Stimulated activated CD4-positive, alpha-beta T cell treated with anti-CD3 and anti-CD28 coated beads, Interleukin-4, amount 100 ng/mL, for 1 hour (primary cell): ENCODE data around the gene PTPN5.
A peak's percentile ranks its signal among the peaks of the same experiment; 100 is the strongest.
"Not testable (repeated sequence)": the region's sequence is repeated elsewhere in the genome, so short reads cannot be mapped to it uniquely, and the experiment has no call there.

ENCODE experiments used
- DNase-seq: peaks from one replicate; pipeline ENCODE4 v3.0.0-alpha.2; 2020

The PTPN5 gene

DNA sequence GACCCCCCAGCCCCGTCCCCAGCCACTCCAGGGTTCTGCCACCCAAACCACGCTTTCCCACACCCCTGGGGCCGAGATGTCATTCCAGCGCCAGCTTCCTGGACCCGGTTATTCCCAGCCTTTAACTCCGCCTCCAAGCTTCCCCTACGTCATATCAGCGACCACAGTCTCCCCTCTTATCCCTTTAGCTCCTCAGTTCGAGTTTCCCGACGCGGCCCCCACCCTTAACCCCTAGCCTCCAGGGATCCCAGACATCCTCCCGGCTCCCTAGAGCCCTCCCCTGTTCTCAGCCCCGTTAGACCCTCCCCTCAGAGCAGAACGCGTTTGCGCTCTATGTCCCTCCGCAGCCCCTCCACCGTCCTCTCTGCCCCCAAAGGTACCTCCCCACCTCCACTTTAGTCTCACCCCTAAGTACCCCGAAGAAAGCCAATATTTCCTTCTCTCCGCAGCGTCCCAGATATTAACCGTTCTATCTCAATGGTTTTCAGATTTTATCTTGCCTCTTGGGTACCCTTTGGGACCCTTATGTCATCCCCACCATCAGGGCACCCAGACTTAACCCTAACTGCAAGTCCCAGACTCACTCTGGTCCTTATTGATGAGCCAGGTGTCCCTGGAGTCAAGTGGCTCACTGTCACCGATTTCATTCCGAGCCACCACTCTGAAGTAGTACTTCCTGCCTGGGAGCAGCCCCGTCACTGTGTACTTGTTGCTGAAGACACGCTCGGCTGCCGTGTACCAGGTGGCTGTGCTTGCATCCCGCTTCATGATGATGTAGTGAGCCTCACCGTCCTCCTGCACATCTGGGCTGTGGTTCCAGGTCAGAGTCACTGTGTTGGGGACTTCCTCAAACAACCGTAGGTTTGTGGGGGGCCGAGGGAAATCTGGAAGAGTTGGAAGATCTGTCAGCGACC lies 85.0 kb downstream of the PTPN5 start:
- peak; percentile 39 for DNase-seq

DNA sequence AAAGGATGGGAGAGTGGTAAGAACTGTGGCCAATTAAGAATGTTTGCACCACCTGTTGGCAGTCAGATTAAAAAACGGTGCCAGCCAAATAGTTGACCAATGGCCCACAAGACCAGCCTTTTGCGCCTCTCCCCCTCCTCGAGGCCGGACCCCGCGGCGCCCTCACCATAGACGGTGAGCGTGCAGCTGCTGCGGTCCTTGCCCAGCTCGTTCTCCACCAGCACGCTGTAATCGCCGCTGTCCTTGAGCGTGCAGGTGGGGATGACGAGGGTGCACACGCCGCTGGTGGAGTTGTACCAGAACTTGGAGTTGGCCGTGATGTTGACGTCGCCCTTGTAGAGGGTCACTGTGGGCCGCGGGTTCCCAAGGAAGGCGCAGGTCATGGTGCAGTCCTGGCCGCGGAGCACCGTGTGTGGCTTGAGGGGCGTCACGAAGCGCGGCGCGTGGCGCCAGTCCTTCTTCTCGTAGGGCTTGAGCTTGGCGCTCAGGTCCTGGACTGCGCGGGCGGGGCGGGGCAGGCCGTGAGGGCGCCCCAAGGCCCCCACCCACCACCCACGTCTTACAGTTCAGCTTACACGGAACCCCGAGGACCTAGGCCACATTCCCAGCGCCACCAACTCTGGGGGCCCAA lies 85.8 kb downstream of the PTPN5 start:
- peak; percentile 25 for DNase-seq

GRCh38 chr11:18704698-18705097 lies 86.9 kb downstream of the PTPN5 start:
- no peak for DNase-seq

- DNase-seq: no peak
Measured at GRCh38 chr11:18704045-18704645, 87.5 kb downstream of the PTPN5 start.

DNA sequence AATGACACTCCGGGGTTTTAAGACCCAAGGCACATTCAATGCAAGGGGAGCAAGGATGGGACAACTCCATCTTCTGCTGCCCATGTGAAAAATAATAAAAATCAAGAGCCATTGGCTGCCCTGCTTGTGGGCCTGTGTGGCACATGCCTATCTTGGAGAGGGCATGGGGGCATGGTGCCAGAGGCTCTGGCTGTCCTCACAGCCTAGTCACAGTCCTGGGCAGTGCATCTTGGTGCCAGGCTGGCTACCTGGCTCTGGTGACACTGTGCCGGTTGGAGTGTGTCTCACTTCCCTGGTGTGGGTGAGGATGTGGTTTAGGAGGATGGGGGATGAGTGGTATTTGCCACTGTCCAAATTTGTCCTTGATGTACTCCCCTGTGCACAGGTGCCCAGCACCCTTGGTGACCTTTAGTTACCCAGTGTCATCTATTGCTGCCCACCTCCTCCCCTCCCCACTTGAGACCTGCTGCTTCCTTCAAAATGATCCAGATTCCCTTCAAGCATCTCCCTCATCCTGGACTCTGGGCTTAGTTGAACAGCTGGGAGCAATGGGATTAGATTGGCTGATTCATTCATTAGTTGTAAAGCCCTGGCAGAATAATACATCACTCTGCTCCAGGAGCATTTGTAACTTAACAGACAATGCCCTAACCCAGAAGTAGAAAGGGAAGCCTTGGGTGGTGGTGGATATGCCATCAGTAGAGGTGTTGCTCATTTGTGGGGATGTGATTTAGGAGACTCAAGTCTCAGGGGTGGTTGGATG lies 88.4 kb downstream of the PTPN5 start:
- DNase-seq: no peak

- DNase-seq: no peak
Measured at GRCh38 chr11:18701614-18702216, 89.9 kb downstream of the PTPN5 start.

- DNase-seq: no peak
Measured at GRCh38 chr11:18700872-18701271, 90.7 kb downstream of the PTPN5 start.

GRCh38 chr11:18700375-18700774 lies 91.2 kb downstream of the PTPN5 start:
- no peak for DNase-seq

- no peak for DNase-seq
Measured at GRCh38 chr11:18699848-18700261, 91.7 kb downstream of the PTPN5 start.

GRCh38 chr11:18699269-18699596 lies 92.4 kb downstream of the PTPN5 start:
- DNase-seq: no peak

- peak; percentile 90 for DNase-seq
Measured at GRCh38 chr11:18698341-18699268, 93.0 kb downstream of the PTPN5 start, which contains the start of gene TMEM86A. Gene TMEM86A (plus strand): TSS chr11:18698779. CDS start chr11:18698887, 108 bp downstream.

DNA sequence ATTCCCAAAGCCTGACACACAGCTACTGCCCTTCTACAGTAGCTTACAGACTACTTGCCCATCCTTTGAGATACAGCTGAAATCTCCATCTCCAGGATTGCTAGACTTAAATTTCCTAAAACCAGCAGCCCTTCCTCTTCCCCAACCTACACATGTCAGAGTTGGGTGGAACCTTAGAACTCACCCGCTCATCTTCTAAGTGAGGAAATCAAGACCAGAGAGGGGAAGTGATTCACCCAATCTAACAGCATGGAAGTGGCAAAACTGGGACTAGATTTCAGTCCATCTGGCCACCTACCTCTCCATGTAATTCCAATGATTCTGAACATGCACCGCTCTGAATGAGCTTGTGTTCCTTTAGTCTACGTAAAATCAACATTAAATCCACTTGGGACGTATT lies 94.0 kb downstream of the PTPN5 start:
- DNase-seq: no peak

GRCh38 chr11:18696638-18697225 lies 94.9 kb downstream of the PTPN5 start:
- DNase-seq: no peak

GRCh38 chr11:18692941-18693760 lies 98.4 kb downstream of the PTPN5 start:
- DNase-seq: no peak

- DNase-seq: not testable (repeated sequence)
Measured at GRCh38 chr11:18691467-18692140, 100.0 kb downstream of the PTPN5 start.

DNA sequence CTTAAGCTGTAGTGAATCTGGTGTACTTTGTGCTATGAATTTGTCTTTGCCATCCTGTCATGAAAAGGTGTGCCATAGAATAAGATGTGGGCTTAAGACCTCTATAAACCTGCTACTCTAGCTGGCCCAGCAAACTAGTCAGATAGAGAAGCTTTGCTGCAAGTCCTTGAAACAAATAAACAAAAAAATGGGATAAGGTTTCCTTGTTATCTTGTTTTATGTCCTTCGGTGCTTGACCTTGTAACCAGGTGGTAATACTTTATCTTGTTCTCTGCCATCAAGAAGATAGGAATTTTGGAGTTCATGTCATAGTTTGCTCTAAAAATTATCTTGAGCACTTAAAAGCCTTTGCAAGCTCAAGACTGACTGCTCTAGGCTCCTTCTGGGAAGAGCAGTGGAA lies 107.3 kb downstream of the PTPN5 start:
- no peak for DNase-seq

DNA sequence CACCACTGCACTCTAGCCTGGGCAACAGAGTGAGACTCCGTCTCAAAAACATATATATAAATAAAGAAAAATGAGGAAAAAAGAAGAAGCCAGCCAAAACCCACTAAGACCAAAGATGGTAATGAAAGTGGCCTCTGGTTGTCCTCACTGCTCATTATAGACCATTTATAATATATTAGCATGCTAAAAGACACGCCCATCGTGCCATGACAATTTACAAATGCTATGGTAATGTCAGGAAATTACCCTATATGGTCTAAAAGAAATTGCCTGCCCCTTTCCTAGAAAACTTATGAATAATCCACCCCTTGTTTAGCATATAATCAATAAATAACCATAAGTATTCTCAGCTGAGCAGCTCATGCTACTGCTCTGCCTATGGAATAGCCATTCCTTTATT lies 109.1 kb downstream of the PTPN5 start:
- no peak for DNase-seq

- not testable (repeated sequence) for DNase-seq
Measured at GRCh38 chr11:18681949-18682348, 109.6 kb downstream of the PTPN5 start.
